Measurements from ENCODE around the gene ZNF296.

ZNF296 gene

GRCh38 chr19:45032421-45032820 lies 43.9 kb downstream of the ZNF296 start:
- Histone ChIP-seq H3K9ac (ENCODE audit: low read depth, low read length) (no peak overlapping the region), H3K36me3 (ENCODE audit: insufficient read depth, low read length) (peaks cover 27% of the 10 kb centered on the region), H3K9me3 (ENCODE audit: insufficient read depth, low read depth, low read length) (no peaks in the 10 kb centered on the region), H3K4me3 (ENCODE audit: low read length) (no peak overlapping the region), H3K27ac (ENCODE audit: low read depth, low read length) (no peak overlapping the region), H3K4me1 (ENCODE audit: insufficient read depth, low read length) (no peaks in the 10 kb centered on the region), H3K27me3 (ENCODE audit: insufficient read depth, low read length) (no peaks in the 10 kb centered on the region)
- 93% methylated on average over 18 of the region's 18 CpGs for WGBS

- Histone ChIP-seq H3K4me3 (ENCODE audit: low read length) (no peak overlapping the region), H3K9ac (ENCODE audit: low read depth, low read length) (no peak overlapping the region), H3K9me3 (ENCODE audit: insufficient read depth, low read depth, low read length) (no peaks in the 10 kb centered on the region), H3K27ac (ENCODE audit: low read depth, low read length) (no peak overlapping the region), H3K36me3 (ENCODE audit: insufficient read depth, low read length) (peaks cover 26% of the 10 kb centered on the region), H3K4me1 (ENCODE audit: insufficient read depth, low read length) (no peaks in the 10 kb centered on the region), H3K27me3 (ENCODE audit: insufficient read depth, low read length) (no peaks in the 10 kb centered on the region)
- WGBS, result 95% methylated on average over 4 of the region's 6 CpGs
Observed at GRCh38 chr19:45030825-45031224, 45.5 kb downstream of the ZNF296 start.

GRCh38 chr19:45027371-45027770 lies 48.9 kb downstream of the ZNF296 start:
- no peak overlapping the region for H3K27ac ChIP-seq (ENCODE audit: low read depth, low read length)
- 97% methylated on average over 2 of the region's 2 CpGs for WGBS
- no peaks in the 10 kb centered on the region for H3K4me1 ChIP-seq (ENCODE audit: insufficient read depth, low read length)
- no peaks in the 10 kb centered on the region for H3K27me3 ChIP-seq (ENCODE audit: insufficient read depth, low read length)
- no peaks in the 10 kb centered on the region for H3K9me3 ChIP-seq (ENCODE audit: insufficient read depth, low read depth, low read length)
- peaks cover 11% of the 10 kb centered on the region; the same call in 1 of the 2 replicates for H3K36me3 ChIP-seq (ENCODE audit: insufficient read depth, low read length)
- H3K4me3 ChIP-seq (ENCODE audit: low read length), result no peak overlapping the region
- no peak overlapping the region for H3K9ac ChIP-seq (ENCODE audit: low read depth, low read length)

GRCh38 chr19:45025264-45025663 lies 51.0 kb downstream of the ZNF296 start:
- H3K4me1 ChIP-seq (ENCODE audit: insufficient read depth, low read length), result no peaks in the 10 kb centered on the region
- H3K27me3 ChIP-seq (ENCODE audit: insufficient read depth, low read length), result no peaks in the 10 kb centered on the region
- WGBS, result 95% methylated on average over 7 of the region's 9 CpGs
- H3K9me3 ChIP-seq (ENCODE audit: insufficient read depth, low read depth, low read length), result no peaks in the 10 kb centered on the region
- H3K27ac ChIP-seq (ENCODE audit: low read depth, low read length), result no peak overlapping the region
- H3K36me3 ChIP-seq (ENCODE audit: insufficient read depth, low read length), result peaks cover 4% of the 10 kb centered on the region; the same call in 1 of the 2 replicates
- H3K4me3 ChIP-seq (ENCODE audit: low read length), result no peak overlapping the region
- H3K9ac ChIP-seq (ENCODE audit: low read depth, low read length), result no peak overlapping the region

GRCh38 chr19:45023048-45023447 lies 53.2 kb downstream of the ZNF296 start:
- no peak overlapping the region for H3K9ac ChIP-seq (ENCODE audit: low read depth, low read length)
- no peak overlapping the region for H3K4me3 ChIP-seq (ENCODE audit: low read length)
- H3K36me3 ChIP-seq (ENCODE audit: insufficient read depth, low read length), result no peaks in the 10 kb centered on the region
- H3K9me3 ChIP-seq (ENCODE audit: insufficient read depth, low read depth, low read length), result no peaks in the 10 kb centered on the region
- H3K4me1 ChIP-seq (ENCODE audit: insufficient read depth, low read length), result no peaks in the 10 kb centered on the region
- WGBS, result 95% methylated on average over 4 of the region's 4 CpGs
- no peak overlapping the region for H3K27ac ChIP-seq (ENCODE audit: low read depth, low read length)
- H3K27me3 ChIP-seq (ENCODE audit: insufficient read depth, low read length), result no peaks in the 10 kb centered on the region

- no peak overlapping the region for H3K9ac ChIP-seq (ENCODE audit: low read depth, low read length)
- no peaks in the 10 kb centered on the region for H3K4me1 ChIP-seq (ENCODE audit: insufficient read depth, low read length)
- no peak overlapping the region for H3K27ac ChIP-seq (ENCODE audit: low read depth, low read length)
- H3K36me3 ChIP-seq (ENCODE audit: insufficient read depth, low read length), result no peaks in the 10 kb centered on the region
- no peaks in the 10 kb centered on the region for H3K9me3 ChIP-seq (ENCODE audit: insufficient read depth, low read depth, low read length)
- no peak overlapping the region for H3K4me3 ChIP-seq (ENCODE audit: low read length)
- H3K27me3 ChIP-seq (ENCODE audit: insufficient read depth, low read length), result no peaks in the 10 kb centered on the region
- 90% methylated on average over 14 of the region's 14 CpGs for WGBS
Observed at GRCh38 chr19:45021971-45022370, 54.3 kb downstream of the ZNF296 start.

Measured in HUES64 (cell line).